ENCODE results near the gene NFYA. TPM values are rescaled to one million over a fixed set of nuclear protein-coding genes. Genes with fewer than 3 reads are reported as not detected.
A peak's percentile ranks its signal among the peaks of the same experiment; 100 is the strongest.
"Not testable (repeated sequence)": the region's sequence is repeated elsewhere in the genome, so short reads cannot be mapped to it uniquely, and the experiment has no call there.

The NFYA gene
- total RNA-seq, 1 donor from 2014 or later, result 9.5 TPM

DNA sequence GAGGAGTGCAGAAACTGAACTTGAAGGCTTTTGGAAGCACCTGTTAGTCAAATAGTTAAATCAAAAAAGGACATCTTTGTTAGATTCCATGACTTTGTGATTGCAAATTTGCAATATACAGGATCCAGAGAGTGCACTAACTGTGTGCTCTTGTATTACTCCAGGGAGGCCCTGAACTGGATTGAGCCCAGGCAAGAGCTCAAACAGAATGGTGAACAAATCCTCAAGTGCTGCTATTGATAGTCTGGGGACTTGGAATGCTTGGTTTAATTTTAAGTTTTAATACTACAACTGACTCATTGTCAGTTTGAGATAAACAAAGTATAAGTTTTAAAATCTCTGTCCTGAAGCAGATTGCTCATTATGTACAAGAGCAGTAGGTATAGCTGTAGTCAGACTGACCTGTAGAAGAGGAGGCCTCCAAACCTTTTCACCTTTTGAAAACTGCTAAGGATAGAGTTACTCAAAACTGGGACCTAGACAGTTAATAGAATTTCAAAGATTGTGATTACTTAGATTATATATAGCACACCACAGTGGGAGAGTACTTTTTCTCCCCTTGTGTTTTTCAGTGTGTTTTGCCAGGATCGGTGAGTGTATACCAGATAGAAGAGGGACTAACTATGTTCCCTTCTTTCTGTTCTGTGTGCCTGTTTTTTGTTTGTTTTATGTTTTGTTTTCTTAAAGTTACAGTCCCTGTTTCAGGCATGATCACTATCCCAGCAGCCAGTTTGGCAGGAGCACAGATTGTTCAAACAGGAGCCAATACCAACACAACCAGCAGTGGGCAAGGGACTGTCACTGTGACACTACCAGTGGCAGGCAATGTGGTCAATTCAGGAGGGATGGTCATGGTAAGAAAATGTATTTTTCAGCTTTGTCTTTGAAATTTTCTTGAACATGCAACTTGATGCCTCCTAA is 18.3 kb downstream of the NFYA start:
- peak; percentile 51 for ATAC-seq (ENCODE audit: poor library complexity)

DNA sequence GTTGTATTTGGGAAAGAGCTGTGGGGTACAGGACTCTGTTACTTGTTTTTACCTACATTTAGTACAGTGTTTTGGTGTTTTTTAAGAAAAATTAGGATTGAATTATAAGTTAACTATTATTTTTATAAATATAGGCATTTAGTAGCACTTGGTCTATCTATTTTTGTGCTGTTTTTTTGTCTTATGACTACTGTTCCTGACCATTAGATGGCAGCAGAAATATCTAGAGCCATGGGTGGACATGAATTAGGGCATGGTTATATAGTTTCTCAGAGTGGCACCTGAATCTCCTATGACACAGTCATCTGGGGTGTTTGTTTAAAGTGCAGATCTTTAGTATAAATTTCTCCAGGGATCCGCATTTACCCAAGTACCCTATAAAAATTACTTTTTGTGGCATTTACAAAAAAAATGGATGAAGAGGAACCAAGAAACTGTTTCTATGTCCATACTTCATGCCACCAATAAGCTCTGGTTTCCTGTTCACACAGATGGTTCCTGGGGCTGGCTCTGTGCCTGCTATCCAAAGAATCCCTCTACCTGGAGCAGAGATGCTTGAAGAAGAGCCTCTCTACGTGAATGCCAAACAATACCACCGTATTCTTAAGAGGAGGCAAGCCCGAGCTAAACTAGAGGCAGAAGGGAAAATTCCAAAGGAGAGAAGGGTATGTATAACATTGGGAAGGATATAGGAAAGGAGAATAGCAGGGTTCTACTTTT is 19.8 kb downstream of the NFYA start:
- DNase-seq (no peak), ATAC-seq (ENCODE audit: poor library complexity) (no peak)
- intact Hi-C loops (cut with DNase I), result no loop called here

More for the DNA sequence above, 18.3 kb downstream of the NFYA start:
- intact Hi-C loops (cut with DNase I), result no loop called here
- no peak for DNase-seq

DNA sequence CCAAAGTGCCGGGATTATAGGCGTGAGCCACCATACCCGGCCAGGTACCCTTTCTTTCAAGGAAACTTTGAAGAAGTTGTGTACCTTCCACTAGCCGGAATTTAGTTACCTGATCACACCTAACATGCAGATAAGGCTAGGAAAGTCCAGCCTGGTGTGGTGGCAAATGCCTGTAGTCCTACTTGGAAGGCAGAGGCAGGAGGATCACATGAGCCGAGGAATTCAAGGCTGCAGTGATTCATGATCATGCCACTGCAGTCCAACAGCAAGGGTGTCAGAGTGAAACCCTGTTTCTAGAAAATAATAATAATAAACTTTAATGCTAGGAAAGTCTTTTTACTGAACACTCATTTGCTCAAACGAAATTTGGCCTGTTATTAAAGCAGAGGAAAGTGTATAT is 21.0 kb downstream of the NFYA start:
- ATAC-seq (ENCODE audit: poor library complexity) (no peak), DNase-seq (no peak)
- intact Hi-C loops (cut with DNase I), result no loop called here

DNA sequence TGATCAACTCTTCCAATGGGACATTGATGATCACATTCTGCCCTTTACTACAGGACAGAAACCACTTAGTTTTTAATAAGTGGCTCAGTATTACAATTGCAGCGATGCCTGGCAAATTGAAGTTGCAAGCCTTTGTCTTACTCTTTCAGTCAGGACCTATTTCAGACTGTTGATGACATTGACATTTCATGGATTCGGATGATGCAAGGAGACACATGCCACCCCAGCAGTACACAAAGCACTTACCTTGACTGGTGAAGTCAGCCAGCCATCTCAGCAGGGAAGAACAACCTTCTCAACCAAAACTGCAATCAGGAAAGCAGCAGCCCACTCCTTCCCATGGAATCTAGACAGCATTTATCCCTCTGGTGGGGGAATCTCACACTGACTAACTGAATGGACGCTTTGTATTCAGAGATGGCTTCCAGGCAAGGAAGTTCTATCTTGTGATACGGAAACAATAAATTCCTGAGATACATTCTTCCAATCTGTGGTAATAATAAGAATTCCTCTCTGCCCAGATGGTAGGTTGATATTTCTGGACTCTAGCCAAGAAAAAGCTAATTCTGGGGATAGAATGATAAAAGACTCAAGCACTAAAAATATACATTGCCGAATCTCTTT is 24.8 kb downstream of the NFYA start:
- no peak for DNase-seq
- intact Hi-C loops (cut with DNase I), result no loop called here
- no peak for ATAC-seq (ENCODE audit: poor library complexity)

DNA sequence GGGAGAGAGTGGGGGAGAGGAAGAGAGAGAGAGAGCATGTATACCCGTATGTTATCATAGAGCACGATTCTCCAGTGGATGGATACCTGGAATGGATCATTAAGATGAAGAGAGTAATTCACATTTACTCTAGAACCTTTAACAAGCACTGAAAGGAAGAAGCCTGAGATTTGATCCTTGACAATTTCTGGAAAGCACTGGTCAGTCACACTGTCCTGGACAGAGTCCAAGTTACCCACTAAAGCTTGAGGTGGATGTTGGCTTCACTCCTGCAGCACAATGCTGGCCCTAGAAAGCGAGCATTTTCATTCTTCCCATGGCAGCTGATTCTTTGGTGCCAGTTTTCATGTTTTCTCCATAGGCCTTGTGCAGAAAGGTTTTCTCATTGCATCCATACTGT is 25.6 kb downstream of the NFYA start:
- ATAC-seq (ENCODE audit: poor library complexity) (no peak), DNase-seq (no peak)
- intact Hi-C loops (cut with DNase I), result no loop called here

DNA sequence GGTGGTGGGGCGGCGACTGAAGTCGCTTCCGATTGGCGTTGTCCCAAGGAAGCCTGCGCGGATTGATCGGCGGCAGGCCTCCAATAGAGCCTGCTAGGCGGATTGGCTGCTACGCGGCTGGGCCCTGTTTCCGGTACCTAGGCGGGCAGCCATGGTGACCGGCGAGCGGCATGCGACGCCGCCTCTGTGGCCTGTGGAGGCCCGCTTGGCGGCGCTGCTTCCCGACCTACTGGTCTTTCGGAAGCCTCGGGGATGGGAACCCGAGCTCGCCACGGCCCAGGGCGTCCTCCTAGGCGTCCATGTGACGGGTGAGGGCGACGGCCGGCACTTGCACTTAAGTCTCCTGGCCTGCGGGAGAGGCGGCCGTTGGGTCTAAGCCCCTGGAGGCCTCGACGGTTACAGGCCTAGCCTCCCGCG is 28.1 kb downstream of the NFYA start:
- no peak for DNase-seq
- intact Hi-C loops (cut with DNase I), result no loop called here

DNA sequence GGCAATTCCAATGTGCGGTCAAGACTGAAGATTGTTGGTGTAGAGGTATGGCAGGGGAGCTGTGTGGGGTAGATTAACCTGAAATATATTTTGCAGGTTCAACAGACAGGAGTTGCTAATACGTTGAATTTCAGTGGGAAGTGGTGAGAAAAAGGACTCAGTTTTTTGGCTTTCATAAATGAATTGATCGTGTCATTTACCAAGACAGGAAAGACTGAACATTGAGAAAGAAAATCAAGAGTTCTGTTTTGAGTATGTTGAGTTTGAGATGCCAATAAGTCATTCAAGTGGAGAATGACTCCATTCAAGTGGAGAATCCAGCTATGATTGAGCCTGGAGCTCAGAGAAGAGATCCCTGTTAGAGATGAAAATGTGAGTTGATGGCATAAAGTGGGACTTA is 31.1 kb downstream of the NFYA start:
- ATAC-seq (ENCODE audit: poor library complexity) (no peak), DNase-seq (no peak)
- intact Hi-C loops (cut with DNase I), result no loop called here

More for the DNA sequence above, 28.1 kb downstream of the NFYA start:
- ATAC-seq (ENCODE audit: poor library complexity), result no peak

DNA sequence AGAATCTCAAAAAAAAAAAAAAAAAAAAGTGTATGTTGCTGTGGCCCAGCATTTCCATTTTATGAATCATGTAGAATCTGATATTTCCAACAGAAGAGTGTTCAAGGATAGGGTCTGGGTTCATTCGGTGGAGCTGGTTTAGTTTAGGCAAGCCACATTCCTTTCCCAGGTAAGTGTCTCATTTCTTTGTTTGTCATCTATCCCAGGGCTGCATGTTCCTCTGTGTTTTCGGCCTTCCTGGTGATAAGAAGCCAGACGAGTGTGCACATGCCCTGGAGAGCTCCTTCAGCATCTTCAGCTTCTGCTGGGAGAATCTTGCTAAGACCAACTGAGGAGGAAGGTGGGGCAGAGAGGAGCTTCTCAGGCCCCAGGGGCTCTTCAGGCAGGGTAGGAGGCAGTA is 38.2 kb downstream of the NFYA start:
- DNase-seq (no peak), ATAC-seq (ENCODE audit: poor library complexity) (no peak)
- intact Hi-C loops (cut with DNase I), result no loop called here

DNA sequence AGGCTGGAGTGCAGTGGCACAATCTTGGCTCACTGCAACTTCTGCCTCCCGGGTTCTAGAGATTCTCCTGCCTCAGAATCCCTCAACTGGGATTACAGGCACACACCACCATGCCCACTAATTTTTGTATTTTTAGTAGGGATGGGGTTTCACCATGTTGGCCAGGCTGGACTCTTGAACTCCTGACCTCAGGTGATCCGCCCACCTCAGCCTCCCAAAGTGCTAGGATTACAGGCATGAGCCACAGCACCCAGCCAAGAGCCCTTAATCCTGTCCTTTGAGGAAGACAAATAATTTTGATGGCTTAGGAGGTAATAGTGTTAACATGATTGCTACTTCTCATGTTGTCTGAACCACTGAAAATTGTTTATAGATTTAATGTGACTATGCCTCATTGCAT is 42.3 kb downstream of the NFYA start:
- intact Hi-C loops (cut with DNase I); DNase-seq; ATAC-seq (ENCODE audit: poor library complexity): not testable (repeated sequence)

DNA sequence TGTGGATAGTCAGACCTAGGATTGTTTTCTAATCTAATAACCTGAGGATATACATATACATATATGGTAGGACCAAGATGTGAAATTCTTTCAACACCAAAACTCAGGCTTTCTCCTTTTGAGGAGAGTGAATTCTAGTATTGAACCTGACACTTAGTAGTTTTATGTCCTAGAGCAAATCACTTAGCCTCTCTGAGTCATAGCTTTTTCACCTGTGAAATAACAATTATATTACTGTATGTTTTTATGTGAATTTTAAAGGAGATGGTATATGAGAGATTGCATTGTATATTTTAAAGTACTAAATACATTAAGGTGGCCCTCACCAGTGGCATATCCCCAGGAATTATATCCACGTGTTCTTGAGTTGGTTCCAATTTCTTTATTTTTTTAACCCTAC is 46.7 kb downstream of the NFYA start:
- intact Hi-C loops (cut with DNase I), result no loop called here
- ATAC-seq (ENCODE audit: poor library complexity) (no peak), DNase-seq (no peak)

DNA sequence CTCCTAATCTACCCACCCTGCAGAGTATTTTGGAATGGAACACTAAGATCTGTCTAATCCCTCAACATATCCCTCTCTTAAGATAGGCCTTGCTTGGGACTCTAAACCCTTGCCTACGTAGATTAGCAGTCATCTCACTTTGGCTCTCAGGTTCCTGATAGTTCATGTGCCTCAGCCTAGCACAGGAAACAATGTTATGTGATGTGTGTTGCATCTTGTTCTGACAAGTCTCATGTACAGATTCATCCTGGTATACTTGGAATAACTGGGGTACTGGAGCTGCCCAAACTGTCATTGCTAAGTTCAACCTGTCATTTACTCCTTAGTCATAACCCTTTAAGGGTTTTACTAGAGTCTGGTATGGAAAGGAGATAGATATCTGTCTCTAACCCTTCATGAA is 47.3 kb downstream of the NFYA start:
- ATAC-seq (ENCODE audit: poor library complexity), result no peak
- intact Hi-C loops (cut with DNase I), result no loop called here
- no peak for DNase-seq

DNA sequence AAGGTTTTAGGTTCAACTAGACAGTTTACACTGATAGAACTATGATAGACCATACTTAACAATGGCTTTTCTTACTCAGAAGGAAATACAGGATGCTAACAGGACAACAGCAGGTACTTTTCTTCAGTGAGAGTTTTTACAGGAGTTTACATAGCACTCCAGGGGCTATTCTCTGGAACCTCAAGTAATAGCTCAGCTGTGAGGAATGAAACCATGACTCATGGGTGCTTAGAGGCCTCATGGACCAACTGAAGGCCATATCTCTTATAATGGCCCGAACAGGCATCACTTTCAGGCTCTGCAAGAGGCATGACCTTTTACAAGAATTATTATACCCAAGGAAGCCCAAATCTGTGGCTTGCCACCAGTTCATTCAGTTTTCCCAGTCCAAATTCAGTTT is 49.6 kb downstream of the NFYA start:
- ATAC-seq (ENCODE audit: poor library complexity) (no peak), DNase-seq (no peak)
- intact Hi-C loops (cut with DNase I), result no loop called here

DNA sequence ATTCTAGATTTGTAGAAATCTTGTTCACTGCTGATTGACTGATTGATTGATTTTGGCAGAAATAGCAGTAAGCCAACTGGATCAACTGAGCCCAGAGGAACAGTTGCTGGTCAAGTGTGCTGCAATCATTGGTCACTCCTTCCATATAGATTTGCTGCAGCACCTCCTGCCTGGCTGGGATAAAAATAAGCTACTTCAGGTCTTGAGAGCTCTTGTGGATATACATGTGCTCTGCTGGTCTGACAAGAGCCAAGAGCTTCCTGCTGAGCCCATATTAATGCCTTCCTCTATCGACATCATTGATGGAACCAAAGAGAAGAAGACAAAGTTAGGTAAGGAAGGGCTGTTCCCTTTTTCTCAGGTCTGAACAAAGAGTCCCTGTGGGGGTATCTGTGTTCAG is 50.1 kb downstream of the NFYA start:
- ATAC-seq (ENCODE audit: poor library complexity) (no peak), DNase-seq (no peak)
- intact Hi-C loops (cut with DNase I), result no loop called here

DNA sequence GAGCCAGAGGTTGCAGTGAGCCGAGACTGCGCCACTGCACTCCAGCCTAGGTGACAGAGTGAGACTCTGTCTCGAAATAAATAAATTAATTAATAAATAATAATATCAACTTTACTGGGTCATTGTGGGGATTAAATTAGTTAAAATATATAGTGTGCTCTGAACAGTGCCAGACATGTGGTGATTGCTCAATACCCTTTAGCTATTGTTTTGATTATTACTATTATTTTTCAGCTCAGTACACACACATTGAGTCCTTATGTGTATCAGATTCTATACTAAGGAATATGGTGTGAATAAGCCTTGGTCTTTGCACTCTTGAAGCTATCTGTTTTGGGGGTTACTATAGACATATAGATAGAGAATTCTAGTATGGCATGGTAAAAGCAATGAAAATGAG is 52.5 kb downstream of the NFYA start:
- no peak for DNase-seq
- ATAC-seq (ENCODE audit: poor library complexity), result no peak
- intact Hi-C loops (cut with DNase I), result no loop called here

DNA sequence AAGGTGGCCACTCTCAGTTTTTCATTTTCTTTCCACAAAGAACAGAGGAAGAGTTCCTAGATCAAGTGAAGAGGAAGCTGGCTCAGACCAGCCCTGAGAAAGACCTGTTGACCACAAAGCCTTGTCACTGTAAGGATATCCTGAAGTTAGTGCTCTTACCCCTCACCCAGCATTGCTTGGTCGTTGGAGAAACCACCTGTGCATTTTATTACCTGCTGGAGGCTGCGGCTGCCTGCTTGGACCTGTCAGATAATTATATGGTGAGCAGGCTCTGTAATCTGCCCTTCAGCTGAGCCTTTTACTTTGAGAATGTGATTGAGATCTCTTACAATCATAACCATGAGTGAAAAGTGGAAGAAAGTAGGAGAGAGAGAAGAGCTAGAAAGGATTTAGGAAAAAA is 59.5 kb downstream of the NFYA start:
- ATAC-seq (ENCODE audit: poor library complexity), result no peak
- no peak for DNase-seq
- intact Hi-C loops (cut with DNase I), result no loop called here

DNA sequence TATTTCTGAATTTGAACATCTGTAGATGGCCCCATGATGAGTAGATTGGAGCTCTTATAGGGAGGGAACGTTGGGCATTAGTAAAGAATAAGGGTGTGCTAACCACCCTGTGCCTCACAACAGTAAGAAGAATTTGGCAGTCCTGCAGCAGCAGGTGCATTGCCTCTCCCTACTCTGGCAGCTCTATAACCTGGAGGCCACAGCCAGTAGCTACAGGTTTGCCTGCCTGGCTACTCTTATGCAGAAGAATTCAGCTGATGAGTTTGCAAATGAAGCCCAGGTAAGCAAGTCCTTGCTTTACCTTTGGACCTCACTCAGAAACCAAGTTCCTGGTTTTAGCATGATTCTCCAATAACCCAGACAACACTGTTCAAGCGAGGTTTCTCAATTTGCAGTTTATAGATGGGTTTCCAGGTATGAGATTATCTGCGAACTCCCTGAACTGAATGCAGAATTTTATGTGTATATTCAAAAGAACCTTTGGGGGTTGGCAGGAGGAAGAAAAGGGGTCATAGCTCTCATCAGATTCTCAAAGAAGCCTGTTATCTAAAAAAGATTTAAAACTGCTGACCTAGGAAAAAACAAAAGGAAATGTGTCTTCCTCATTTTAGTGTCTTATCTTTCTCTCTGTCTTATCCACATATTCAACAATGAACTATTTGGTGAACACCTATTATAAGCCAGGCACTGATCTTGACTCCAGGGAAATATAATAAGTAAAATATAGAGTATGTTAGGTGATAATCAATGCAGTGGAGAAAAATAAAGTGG is 62.5 kb downstream of the NFYA start:
- DNase-seq (no peak), ATAC-seq (ENCODE audit: poor library complexity) (no peak)
- intact Hi-C loops (cut with DNase I), result no loop called here

DNA sequence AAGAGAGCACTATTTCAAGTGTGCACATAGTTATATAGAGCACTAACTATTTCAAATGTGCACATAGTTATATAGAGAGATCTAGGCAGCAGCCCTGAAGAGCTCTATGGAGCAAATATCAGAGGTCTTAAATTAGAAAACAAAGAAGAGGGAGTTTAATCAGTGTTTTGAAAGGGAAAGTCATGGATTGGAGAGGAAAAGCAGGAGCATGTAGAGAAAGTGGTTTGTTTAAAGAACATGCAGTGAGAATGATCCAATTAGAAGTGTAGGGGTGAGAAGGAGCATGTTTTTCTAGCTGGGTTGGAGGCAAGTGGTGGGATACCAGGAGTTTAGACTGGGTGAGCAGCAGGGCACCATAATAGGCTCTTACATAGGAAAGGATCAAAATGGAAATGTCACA is 64.1 kb downstream of the NFYA start:
- intact Hi-C loops (cut with DNase I), result no loop called here
- ATAC-seq (ENCODE audit: poor library complexity) (no peak), DNase-seq (no peak)

DNA sequence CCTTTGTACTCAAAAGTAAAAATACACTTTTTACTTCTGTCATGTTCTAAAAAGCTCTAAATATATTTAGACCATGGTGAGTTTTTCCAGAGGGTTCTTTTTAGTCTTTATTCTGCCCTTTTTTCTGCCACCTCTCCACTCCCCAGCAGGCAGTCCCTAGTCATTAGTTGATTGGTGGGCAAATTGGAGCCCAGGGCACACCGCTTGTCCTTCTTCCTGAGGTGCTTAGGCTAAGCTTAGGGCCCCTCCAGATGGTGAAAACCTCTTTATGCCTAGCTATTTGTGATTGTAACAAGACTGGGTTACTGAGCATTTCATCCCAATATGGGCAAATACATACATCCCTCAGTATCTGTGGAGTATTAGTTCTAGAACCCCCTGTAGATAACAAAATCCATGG is 75.1 kb downstream of the NFYA start:
- no peak for ATAC-seq (ENCODE audit: poor library complexity)
- intact Hi-C loops (cut with DNase I), result no loop called here
- no peak for DNase-seq

All from Right ventricle myocardium superior (tissue), 1 donor.